Mucosa of gallbladder (tissue), 1 donor: Measurements from ENCODE around the gene WDR35. TPM values are rescaled to one million over a fixed set of nuclear protein-coding genes. Genes with fewer than 3 reads are reported as not detected.
"Not testable (repeated sequence)": the region's sequence is repeated elsewhere in the genome, so short reads cannot be mapped to it uniquely, and the experiment has no call there.

Source experiments
- DNase-seq: peaks from one replicate; pipeline ENCODE4 v3.0.0-alpha.2; 2020; ENCODE audit warnings: low spot score
- total RNA-seq: library from RNA; stranded (reverse); gene quantifications from one replicate; pipeline ENCODE4 v1.2.1, GENCODE V29; 2021
- donor health status: DM: no; HTN: no; CAD: no.

The WDR35 gene
- total RNA-seq, 1 donor from 2014 or later, result 10.7 TPM

DNA sequence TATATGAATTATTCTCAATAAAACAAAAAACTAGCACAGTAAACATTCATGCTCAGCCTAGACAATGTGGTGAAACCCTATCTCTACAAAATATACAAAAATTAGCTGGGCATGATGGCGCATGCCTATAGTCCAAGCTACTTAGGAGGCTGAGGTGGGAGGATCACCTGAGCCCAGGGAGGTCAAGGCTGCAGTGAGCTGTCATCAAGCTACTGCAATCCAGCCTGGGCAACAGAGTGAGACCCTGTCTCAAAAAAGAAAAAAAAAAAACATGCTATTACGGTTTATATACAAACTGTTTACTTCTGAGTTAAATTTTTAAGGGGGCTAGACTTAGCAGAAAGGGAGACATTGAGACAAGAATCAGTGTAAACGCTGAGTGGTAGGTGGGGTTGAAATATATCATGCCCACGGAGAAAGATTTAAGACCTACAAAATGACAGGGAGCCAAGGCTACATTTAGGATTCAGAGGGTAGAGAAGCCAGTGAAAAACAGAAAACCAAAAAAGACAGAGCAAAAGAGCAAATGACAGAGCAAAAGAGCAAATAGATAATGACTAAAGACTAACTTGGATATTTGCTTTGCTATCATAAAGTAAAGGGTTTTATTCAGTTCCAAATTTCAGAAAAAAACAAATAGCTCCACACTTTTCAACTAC is 95.6 kb downstream of the WDR35 start:
- DNase-seq, result no peak

DNA sequence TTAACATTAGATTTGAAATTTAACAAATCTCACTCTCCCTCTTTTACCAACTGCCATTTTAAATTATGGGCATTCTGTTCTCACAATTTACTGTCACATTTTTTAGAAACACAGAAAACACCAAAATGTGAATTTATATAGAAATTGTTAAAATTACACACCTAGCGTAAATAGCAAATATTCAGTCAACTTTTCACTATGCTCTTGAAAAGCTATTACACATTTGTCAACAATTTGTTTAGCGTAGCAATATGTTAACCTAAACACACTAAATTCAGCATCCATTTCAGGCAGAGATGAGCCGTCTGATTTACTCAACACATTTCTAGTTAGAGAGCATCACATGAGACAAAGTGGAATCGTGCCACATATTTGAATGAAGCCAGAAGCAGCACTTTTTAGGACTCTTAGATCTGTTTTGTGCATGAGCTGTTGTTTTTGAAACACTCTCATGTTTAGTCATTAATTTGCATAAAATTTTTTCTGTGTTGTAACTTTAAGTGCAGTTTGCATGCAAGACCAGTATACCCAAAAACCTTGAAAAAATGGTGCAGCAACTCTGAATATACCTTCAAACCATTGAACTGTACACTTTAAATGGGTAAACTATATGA is 96.3 kb downstream of the WDR35 start:
- DNase-seq, result no peak

DNA sequence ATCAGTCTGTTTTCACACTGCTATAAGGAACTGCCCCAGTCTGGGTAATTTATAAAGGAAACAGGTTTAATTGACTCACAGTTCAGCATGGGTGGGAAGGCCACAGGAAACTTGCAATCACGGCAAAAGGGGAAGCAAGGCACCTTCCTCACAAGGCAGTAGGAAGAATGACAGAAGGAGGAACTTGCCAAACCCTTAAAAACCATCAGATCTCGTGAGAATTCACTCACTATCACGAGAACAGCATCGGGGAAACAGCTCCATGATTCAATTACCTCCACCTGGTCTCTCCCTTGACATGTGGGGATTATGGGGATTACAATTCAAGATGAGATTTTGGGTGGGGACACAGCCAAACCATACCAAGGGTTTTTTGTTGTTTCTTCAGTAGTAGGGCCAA is 97.9 kb downstream of the WDR35 start:
- DNase-seq, result not testable (repeated sequence)

DNA sequence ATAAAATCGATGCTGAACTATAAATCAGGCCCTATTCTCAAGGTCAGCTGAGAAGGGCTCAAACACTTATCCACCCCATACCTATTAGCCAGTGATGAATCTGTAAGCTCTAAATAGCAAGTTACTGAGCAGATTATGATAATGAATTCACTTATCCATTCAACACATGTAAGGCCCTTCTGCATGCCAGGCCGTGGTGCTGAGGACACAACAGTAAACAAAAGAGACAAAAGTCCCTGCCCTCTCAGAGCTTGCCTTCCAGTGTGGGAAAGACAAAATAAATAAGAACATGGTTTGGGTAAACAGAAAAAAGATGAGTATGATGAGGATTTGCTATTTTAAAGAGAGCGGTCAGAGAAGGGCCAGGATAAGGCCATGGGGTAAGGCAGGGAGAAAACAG is 99.8 kb downstream of the WDR35 start:
- no peak for DNase-seq

DNA sequence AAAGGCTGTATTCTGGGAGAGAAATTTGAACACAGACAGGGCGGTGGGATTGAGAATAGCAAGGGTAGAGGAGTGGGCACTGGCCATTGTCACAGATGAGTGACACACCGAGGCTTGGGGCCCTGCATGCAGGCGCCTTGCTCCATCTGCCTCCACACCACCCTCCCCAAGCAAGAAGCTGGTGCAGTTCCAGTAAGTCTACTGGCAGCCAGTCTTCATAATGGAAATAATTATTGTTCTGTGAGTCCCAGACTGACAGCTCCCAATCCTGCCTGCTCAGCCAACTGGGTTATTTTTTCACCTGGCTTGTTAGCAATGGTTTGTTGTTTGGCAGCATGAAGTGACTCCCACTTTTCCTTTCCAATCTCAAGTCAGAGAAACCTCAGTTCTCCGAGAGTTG is 101.1 kb downstream of the WDR35 start:
- DNase-seq, result no peak

DNA sequence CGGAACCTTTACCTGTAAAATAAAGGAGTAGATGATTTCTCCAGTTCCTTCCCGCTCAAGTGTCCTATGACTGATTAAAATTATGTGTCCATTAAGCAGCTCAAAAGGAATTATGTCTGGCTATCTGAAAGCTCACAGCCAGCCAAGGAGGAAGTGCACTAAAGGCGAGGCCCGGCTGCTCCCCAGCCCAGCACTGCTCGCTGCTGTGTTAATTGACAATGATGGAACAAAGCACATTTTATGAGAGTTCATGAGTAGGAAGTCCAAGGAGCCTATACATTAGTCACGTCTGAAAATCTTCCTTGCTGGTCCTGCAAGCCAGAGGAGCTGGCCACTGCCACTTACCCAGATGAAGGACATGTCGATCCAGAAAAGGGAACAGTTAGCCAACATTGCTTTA is 102.4 kb downstream of the WDR35 start:
- no peak for DNase-seq

DNA sequence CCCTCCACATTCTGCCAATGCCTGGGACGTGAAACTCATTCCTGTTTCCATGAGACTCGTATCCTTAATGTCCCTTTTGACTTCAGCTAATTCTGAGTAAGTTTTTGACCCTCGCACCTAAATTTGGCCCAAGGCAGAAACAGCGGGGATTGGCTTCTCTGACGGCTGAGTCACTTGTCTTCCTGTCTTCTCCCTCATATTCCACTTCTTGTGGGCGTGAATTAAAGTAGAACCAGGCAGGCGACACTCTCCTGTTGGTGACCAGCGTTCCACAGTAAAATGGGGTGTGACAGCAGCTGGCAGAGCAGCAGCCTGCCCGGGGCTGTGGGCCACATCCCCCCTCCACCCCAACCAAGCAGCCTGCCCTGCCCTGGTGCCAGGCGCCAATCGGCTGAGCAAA is 103.6 kb downstream of the WDR35 start:
- DNase-seq, result no peak

DNA sequence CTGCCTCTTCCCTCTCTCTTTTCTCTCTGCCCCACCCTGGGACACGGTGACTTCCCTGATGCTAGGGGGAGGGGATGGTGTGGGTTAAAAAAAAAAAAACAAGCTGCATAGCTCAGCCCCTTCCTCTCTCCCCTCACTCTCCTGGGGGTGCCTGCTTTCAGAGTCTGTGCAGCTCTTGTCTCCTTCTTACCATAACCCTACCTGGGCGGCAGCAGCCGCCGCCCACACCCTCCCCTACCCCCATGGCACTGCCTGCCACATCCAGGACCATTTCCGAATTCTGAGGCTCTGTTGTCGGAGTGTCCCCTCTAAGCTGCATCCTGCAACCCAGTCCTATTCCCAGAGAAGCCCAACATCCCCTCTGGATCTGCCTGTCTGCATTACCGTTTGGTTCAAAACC is 104.1 kb downstream of the WDR35 start:
- no peak for DNase-seq

DNA sequence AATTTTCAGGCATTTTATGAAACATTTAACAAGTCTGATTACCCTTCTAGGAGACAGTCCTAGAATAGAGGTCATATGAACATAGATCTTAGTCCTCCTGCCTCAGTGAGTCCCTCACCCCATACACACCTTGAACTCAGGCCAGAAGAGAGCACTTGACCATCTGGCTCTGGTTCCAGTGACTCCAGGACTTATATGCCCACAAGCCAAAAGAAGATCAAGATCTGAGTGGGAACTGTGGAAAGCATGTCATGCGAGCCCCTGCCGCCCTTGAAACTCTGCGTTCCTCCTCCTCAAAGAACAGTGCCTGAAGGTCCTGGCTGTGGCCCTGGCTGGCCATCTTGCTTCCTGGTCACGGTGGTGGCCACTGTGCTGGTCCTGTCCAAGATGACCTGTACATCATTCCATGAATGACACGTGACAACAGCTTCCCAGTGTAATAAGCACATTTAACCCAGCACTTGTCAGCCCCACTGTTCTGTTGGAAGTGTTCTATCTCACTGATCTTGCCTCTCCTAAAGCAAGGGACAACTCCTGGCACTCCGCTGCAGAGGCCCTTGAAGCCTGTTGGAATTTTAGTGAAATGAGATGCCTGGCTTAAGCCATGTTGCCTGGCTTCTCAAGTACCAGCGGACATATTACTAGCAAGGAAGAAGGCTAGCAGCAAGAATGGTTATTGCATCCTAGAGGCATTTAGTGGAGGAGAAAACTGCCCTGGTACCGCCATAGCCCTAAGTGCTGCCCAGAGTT is 105.8 kb downstream of the WDR35 start:
- peak; percentile 6 for DNase-seq

DNA sequence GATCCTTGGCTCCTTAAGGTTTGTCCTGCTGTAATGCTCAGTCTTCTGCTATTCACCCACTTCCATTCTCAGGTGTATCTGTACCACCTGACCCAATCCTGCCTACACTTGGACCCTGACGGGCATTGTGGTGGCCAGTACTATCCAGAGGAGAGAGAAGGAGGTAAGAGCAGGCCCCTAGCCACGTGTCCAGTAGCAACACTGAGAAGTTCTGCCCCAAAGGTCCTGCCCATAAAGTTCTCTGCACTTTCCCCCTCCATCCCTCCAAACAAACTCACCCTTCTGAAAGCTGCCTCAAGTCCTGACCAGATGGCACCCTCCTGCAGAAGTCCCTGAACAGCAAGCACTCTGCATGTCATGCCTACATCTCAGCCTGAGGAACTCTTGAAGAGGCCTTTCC is 106.4 kb downstream of the WDR35 start:
- DNase-seq, result peak; percentile 6

DNA sequence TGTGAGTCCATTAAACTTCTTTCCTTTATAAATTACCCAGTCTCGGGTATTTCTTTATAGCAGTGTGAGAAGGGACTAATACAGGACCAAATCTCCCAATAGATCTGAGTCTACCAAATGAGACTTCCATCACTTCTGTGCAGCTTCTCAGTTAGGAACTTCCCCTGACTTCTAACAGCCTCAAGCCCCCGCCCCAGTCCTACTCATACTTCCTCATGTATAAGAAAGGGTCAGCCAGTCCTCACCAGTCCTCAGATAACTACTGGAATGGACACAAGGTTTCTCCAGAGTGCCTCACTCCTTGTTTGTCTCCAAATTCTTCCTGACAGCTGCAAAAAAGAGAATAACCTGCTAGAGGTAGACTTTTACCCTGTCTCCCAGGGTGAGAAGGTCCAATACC is 107.6 kb downstream of the WDR35 start:
- DNase-seq, result peak; percentile 4

DNA sequence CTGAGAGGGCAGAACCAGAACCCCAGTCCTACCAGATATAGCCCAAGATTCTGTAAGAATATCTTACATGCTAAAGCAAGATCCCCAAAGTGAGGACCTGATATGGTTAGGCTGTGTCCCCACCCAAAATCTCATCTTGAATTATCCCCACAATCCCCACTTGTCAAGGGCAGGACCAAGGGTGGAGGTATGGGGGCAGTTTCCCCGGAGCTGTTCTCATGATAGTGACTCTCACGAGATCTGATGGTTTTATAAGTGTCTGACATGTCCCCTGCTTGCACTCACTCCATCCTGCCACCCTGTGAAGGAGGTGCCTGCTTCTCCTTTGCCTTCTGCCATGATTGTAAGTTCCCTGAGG is 108.0 kb downstream of the WDR35 start:
- peak; percentile 5 for DNase-seq

DNA sequence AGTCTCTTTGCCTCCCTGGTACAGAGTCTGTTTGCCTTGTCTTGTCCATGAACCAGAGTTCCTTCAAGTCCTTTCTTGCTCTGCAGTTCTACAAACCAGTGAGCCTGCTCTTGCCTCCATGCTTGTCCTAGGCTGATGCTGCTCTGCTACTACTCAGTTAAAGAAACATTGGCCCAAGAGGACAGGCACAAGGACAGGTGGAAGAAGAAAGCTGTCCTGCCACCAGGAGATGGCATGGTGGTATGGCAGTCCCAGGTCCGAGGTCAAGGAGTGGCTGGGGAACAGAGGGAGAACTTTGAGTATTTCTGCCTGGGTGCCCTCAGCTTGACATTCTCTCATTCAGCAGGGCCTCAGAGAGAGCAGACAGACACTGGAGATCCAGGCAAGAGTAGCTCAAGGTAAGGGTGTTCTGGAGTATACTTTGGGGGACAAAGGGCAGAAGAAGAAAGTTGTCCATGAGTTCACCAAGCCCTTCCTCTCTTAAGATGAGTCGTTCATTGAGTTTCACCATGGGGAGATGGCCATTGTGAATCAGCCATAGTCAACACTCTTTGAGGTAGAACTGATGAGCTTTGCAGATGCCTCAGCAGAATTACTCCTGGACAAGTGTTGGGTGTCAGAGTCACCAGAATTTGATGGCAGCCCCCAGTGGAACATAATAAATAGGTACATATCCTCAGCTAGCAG is 108.5 kb downstream of the WDR35 start:
- no peak for DNase-seq

DNA sequence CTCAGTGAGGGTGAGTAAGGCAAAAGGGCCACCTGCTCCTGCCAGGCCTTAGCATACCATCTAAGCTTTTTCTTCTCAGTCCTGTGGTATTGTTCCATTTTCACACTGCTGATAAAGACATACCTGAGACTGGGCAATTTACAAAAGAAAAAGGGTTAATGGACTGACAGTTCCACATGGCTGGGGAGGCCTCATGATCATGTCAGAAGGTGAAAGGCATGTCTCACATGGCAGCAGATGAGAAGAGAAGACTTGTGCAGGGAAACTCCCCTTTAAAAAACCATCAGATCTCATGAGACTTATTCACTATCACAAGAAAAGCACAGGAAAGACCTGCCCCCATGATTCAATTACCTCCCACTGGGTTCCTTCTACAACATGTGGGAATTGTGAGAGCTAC is 109.7 kb downstream of the WDR35 start:
- DNase-seq, result not testable (repeated sequence)

DNA sequence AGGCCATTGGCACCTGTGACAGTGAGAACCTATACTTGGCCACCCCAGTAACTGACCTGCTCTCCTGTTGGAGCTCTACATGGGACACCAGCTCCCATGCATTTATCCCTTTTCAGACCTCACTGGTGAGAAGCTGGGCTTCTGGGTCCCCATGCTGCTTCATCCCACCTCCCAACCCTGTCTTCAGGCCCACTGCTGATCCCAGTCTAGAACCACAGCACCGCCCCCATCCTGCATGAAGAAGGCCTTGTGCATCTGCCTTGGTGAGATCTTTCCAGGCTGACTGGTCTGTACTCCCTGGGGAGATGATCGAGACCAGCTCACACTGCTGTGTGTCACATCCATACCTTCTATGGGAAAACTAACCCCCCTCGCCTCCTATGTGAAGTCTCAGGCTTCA is 110.8 kb downstream of the WDR35 start:
- peak; percentile 7 for DNase-seq

DNA sequence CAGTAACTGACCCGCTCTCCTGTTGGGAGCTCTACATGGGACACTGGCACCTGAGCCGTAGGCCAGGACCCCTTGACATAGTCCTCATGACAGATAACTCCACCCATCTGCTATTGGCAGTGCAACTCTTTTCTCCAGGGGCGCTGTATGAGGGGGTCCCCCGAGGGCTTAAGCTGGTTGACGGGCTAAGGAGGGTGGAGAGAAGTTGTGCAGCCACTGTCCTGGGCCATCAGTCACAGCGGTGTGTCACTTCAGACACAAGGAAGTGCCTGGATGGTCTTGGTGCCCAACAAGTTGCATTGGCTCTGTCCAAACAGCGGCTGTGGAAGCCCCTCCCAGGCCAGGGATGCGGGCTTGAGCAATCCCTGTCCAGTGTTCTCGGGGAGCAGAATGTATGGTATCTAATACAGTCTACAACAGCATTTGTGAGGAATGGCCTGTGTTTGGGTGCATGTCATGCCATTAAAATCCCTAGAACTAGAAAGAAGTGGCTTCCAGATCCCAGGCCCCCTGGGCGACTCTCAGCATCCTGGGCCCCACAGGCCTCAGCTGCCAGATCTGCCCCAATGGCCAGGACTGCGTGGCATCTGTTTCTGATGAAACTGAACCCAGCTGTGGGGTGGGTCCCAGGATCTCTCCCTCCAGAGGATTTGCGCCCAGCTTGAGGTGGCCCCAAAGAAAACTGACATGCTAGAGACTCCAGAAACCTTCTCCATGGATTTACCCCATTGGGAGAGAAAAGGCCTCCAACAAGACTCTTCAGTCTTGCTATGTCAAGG is 111.4 kb downstream of the WDR35 start:
- DNase-seq, result no peak

DNA sequence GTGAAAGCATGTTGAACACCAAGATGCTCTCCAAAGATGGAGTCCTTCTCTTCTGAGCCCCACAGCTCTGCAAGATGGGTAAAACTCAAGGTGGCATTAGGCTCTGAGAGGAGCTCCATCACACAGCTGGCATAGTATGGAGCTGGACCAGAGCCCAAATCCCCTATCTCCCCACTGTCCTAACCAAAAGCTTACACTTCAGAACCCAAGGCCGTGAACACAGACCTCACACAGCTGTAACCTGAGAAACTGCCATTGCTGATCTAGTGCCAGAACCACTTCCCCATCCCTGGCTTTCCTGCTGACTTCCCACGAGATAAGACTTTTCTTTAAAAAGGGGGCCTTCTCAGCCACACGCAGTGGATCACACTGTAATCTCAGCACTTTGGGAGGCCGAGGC is 113.2 kb downstream of the WDR35 start:
- DNase-seq, result no peak

DNA sequence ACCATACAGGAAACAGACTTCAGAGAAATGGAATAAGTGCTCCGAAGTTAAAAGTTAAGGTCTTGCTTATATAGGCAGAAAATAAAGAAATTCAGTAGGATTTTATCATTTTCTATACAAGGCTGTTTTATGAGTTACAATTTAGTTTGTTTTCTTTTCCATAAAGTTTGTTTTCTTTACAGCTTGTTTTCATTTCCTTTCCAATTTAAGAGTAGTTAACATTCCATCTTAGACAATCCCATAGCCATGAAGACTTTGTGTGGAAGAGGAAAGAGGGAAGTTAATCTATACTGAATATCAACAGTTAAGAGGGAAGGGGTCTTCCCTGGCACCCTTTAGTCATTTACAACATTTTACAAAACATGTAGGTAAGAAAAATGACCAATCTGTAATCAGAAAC is 114.6 kb downstream of the WDR35 start:
- no peak for DNase-seq

DNA sequence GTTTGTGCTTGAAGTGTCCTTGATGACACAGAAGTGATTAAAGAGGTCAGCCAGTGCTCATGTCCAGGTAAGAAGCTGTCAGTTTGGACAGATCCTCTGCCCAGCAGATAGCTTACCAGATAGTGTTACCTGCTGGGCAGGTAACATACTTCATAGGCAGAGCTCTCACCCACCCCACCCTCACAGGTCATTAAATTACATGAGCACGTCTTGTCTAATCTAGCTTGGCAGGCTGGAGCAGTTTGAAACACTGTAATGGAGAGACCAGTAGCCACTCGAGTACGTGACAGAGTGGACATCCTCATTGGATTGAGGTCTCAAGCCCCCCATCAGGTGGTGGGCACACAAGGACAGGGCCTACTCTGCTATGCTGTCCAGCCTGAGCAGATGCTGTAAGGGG is 115.2 kb downstream of the WDR35 start:
- DNase-seq, result no peak

DNA sequence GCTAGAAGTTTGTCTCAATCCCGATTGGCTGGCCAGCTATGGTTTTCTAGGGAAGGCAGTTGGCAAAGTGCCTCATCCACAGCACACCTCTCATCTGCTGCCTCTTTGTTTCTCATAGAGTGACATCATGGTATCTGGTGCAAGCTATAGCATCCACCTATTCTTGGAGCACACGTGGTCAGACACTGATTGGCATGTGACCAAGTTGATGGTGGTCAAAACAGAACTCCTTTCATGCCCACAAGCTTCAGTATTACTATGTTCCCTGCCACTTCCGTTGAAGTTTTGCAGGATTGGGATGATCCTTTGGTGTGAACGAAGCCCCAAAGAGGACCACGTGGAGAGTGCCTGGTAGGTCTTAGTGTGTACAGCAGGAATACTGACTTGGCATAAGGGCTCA is 116.9 kb downstream of the WDR35 start:
- no peak for DNase-seq

DNA sequence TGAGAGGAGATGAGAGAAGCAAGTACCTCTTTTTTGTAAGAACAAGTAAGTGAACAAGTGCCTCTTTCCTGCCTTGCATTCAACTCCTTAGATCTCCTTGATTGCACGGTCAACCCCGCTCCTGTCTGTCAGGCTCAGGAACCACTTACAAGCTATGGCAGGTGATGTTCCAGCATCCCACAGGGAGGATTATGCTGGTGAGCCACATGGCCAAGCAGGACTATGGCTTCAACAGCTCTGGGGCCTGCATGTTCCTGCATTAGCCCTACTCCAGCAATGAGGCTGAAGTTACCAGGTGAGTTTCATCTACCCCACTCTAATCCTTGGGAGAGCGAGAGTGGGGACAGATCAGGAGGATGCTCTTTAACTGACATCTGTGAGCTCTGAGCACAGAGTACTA is 117.6 kb downstream of the WDR35 start:
- no peak for DNase-seq

DNA sequence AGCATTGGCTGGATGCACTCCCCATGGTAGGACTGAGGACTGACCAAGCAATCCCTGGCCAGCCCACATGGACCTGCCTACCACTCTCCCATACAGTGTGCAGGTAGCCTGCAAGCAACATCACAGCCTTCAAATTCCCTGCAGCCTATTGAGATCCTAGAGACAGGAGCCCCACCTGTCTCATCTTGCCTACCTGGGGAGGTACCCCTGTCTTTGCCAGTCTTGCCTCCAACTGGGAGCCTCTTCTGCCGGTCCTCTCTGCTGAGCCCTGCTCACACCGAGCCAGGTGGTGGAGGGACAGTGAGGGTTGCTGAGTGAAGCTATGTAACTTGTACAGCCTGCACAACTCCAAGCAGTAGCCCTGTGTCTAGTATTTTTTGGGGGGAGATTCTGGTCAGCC is 118.1 kb downstream of the WDR35 start:
- no peak for DNase-seq
